Dermis microvascular lymphatic vessel endothelial cell (primary cell): ENCODE results near the gene ARMC2. TPM values are rescaled to one million over a fixed set of nuclear protein-coding genes. Genes with fewer than 3 reads are reported as not detected.

ENCODE experiments used
- DNase-seq, 2 donors: peaks; one replicate each; pipeline versions ENCODE4 v3.0.0 to v3.0.0-alpha.2; 2010; ENCODE audit warnings: low read depth in 2 of 2
- total RNA-seq: library from RNA; depleted of rRNA; stranded (reverse); fragments of >200 nt; gene quantifications from 2 replicates; pipeline ENCODE4 v1.2.1, GENCODE V29; 2014

ARMC2 gene
- total RNA-seq, 1 donor from 2014 or later, result 0.64 TPM

DNA sequence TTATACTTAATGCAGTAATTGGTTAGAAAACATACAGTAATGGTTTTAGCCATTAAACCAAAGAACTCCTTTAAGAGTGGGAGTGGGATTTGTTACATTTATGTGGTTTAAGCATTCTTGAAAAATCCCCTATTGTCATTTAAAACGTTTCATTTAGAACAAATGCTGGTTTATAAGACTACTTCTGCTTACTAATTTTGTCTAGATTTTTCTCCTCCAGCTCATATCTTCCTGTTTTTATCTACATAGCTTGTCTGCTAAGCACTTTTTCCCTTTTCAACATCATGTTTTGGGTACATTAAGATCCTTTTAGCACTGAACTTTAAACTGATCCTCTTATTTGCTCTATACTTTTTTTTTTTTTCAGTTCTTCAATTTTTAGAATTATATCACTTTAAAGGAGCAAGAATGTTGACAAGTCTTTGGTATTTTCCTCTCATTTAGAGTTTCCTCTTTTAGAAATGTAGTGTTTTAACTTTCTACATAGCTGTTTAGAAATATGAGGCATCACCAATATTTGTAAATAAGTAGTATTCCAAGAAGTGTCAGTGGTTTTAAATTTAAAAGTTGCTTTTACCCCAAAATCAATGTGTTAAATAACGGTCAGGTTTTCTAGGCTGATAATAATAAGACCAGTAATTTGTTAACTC lies 165.6 kb downstream of the ARMC2 start:
- no peak for DNase-seq

- DNase-seq, result no peak
Observed at GRCh38 chr6:109014606-109015005, 166.4 kb downstream of the ARMC2 start.

- no peak for DNase-seq
Observed at GRCh38 chr6:109015176-109015575, 167.0 kb downstream of the ARMC2 start.

GRCh38 chr6:109019911-109020310 lies 171.7 kb downstream of the ARMC2 start:
- DNase-seq, result no peak

DNA sequence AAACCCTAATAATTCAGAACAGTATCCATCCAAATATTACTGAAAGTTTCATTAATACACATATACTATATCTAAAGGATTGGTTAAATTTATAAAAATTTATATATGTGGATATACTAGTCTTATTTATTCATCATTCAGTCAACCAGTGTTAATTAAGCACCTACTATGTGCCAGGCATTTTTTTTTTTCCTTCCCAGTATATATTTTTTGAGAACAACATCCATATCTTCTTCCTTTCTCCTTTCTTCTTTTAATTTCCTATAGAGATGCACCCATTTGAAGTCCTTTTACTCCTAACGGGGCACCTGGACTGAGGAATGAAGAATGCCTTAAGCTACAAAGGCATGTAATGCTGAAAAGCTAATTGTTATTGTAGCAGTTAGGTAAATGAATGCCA lies 173.6 kb downstream of the ARMC2 start:
- DNase-seq, result no peak

DNA sequence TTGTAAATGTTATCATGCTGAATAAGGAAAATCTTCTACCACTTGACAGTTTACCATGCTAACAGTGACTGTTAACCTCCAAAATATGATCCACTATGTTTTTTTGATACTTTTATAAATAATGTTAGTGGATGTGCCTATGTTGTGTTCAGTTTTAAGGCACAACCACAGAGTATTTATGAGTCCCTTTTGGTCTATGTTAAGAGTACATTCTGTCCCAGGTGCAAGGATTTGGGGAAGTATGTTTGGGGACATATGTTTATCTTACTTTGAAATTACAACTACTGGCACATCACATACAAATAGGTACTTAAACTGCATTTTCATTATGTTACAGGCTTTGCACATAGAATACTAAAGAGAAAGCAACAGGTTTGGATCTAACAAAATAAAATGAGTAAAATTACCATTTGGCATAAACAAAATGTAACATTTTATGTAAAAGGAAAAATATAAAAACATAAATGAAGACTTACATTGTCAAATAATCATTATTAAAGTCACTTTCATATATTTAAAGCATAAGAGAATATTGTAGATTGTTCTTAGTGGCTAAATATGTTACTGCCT lies 175.2 kb downstream of the ARMC2 start:
- no peak for DNase-seq

Other genes with a start within 250 kb of the ARMC2 start
- 33.6 and 35.7 TPM in 2 replicates for gene SESN1, start 246.4 kb downstream of the ARMC2 start, total RNA-seq
- gene CEP57L1, start 247.1 kb downstream of the ARMC2 start, total RNA-seq, result 11.9 and 15.5 TPM in 2 replicates